NCI-H2196 (cell line): Measurements from ENCODE around the gene PTPRN2.

ENCODE experiments used
- DNase-seq: peaks from one replicate; lab custom pipeline; 2025; ENCODE audit not compliant: unreplicated experiment; lab: John Stamatoyannopoulos, UW

PTPRN2 gene

DNA sequence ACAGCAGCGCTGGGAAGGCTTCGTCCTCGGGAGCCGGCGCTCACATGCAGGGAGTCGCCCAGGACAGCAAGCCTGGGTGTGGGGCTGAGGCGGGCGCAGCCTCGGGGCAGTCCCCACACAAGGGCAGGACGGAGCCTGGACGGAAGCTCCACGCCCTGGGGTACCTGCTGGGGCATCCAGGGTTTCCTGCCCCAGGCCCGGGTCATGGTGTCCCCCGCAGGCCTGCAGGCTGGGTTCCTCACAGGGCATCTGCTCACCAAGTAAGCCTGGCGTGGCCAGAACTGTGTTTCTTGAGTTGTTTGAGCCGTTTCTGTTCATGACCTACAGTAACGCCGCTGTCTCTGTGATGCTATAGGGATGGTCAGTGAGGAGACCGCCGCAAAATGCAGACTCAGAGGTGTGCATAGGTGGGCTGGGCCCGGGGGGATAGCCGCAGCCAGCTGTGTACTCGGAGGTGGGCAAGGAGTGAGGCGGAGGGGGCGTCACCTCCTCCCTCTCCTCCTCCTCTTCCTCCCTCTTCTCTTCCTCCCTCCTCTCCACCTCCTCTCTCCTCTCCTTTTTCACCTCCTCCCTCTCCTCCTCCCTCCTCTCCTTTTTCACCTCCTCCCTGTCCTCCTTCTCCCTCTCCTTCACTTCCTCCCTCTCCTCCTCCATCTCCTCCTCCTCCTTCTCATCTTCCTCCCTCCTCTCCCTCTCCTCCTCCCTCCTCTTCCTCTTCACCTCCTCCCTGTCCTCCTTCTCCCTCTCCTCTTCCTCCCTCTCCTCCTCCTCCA is 811.9 kb downstream of the PTPRN2 start:
- no peak for DNase-seq

GRCh38 chr7:157775021-157775559 is 812.5 kb downstream of the PTPRN2 start:
- no peak for DNase-seq

GRCh38 chr7:157774495-157774894 is 813.1 kb downstream of the PTPRN2 start:
- DNase-seq: no peak

DNA sequence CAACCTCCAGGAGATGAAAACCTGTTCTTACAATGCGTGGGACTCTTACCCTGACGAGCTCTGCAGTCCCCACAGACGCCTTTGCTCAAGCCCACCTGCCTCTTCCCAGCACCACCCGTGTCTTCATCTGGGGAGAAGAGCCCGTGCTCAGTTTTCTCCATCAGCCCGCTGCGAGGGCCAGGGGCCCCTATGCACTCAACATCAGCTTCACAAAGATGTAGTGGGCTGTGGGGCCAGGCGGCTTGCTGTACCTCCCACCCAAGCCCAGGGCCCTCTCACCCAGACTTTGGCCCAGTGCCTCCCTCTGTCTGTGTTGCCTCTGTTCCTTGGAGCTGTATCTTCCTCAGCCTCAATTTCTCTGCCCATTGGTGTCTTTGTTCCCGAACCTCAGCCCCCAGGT is 814.3 kb downstream of the PTPRN2 start:
- DNase-seq: no peak

- no peak for DNase-seq
Observed at GRCh38 chr7:157772486-157773130, 815.0 kb downstream of the PTPRN2 start.

DNA sequence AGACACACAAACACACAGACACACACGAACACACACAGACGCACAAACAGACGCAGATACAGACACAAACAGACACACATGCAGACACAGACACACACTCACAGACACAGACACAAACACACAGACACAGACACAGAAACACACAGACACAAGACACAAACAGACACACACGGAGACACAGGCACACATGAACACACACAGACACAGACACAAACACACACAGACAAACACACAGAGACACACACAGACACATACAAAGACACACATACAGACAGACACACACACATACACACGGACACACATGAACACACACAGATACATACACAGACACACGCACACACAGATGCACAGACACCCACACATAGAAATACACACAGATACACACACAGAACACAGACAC is 815.9 kb downstream of the PTPRN2 start:
- DNase-seq: no peak

- DNase-seq: no peak
Observed at GRCh38 chr7:157770716-157771320, 816.8 kb downstream of the PTPRN2 start.

DNA sequence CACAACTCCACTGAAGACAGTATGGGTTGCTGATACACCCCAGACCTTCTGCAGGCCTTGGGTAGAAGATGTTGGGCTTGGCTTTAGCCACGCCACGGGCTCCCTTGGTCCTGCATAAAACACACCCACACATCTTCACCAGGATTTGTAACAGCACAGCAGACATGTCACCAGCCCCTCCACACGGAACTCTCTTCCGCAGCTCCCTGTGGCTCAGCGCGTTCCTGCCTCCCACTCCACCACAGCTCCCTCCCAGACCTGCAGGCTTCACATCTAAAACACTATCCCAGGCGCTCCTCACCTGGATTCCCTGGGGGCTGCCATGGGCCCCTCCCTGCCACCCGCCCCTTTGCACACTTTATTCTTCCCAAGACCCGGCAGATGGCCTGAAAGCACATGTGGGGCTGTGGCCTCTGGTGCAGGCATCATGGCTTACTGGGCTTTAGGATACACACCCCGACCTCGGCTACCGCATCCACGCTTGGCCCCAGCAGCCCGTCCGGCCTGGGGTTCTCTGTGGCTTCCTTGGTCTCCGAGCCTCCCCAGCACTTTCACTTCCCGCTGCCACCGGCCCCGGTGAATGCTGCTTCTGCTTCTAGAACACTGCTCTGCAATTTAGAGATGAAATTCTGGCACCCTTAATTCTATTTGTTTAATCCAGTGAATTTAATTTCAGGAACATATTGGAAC is 818.0 kb downstream of the PTPRN2 start:
- no peak for DNase-seq

- DNase-seq: no peak
Observed at GRCh38 chr7:157769086-157769485, 818.5 kb downstream of the PTPRN2 start.

GRCh38 chr7:157768198-157768597 is 819.4 kb downstream of the PTPRN2 start:
- DNase-seq: no peak

DNA sequence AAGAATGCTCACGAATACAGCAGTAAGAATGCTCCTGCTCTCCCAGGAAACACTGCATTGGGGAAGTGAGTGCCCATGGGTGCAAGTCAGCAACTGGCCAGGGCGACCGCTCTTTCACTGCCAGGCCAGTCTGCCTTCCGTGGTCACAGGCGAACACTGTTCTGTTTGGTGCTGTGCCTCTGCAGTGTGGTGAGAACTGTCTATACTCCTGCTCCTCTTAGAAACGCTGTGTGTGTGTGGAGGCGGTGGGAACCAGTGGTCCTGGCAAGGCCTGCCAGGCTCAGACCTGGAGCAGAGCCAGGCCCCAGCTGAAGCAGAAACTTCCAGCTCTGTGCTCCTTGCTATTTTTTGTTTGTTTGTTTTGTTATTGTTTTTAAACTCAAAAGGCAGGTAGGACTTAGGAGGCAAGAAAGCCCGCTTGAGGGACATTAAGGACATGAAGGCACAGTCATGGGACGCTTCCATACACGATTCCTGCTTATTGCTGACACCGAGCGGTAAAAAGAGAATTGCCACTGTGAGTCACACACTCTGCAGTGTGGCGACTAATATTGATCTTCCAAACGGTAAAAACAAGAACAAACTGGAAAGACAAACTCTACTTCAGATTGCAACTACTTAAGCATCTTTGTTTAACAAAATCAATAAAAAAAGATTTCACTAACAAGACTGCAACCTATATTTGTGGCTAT is 820.0 kb downstream of the PTPRN2 start:
- DNase-seq: no peak

GRCh38 chr7:157766098-157766497 is 821.5 kb downstream of the PTPRN2 start:
- no peak for DNase-seq

- DNase-seq: no peak
Observed at GRCh38 chr7:157764946-157765537, 822.6 kb downstream of the PTPRN2 start.

DNA sequence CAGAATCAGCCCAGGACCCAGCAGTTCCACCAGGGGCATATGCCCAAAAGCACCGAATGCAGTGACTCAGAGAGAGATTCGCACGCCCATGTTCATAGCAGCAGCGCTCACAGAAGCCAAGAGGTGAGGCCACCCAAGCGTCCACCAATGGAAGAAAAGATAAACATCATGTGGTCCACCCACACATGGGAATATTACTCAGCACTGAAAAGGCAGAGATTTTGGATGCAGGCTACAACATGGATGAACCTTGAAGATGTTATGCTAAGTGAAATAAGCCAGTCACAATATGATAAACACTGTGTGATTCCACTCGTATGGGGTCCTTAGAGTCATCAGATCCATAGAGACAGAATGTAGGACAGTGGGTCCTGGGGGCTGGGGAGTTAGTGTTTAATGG is 823.4 kb downstream of the PTPRN2 start:
- no peak for DNase-seq

DNA sequence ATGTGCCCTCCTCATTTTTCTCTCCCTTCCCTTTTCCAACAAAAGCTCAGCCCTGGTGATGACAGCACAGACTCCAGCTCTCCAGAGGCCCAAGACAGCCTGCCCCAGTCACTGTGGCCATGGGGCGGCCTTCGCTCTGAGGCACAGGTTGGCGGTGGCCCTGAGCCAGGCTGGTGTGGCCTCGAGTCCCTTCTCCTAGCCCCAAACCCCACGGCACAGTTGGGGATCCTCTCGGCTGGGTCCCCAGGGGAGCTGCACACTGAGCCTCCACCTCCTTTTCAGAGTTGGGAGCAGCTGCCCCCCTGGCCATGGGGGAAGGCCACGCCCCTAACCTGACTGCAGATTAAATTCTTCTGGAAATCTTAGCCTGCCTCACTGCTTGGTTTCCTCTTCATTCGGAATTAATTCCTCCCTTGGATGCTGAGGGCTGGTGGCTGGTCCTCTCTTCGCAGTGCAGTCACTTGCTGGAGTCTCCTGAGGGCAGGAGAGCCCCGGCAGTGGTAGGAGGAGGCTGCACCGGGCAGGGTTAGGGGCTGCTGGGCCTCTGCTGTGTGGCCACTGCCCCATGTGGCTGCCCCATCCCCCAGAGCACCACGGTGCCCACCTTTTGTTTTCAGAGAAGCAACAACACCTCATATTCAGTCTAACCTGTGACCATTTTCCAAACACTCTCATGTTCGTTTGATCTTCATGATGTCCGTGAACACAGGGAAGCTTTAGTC is 824.2 kb downstream of the PTPRN2 start:
- no peak for DNase-seq

DNA sequence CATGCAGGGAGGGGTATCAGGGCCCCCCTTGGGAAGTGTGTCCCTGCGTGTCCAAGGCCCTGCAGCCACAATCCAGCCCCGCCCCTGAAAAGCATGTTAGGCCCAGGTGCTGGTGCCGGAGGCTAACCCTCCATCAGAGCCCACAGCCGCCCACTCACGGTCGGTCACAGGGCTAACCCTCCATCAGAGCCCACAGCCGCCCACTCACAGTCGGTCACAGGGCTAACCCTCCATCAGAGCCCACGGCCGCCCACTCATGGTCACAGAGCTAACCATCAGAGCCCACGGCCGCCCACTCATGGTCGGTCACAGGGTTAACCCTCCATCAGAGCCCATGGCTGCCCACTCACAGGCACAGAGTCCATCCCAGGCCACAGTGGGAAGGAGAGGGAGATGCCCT is 824.8 kb downstream of the PTPRN2 start:
- no peak for DNase-seq

DNA sequence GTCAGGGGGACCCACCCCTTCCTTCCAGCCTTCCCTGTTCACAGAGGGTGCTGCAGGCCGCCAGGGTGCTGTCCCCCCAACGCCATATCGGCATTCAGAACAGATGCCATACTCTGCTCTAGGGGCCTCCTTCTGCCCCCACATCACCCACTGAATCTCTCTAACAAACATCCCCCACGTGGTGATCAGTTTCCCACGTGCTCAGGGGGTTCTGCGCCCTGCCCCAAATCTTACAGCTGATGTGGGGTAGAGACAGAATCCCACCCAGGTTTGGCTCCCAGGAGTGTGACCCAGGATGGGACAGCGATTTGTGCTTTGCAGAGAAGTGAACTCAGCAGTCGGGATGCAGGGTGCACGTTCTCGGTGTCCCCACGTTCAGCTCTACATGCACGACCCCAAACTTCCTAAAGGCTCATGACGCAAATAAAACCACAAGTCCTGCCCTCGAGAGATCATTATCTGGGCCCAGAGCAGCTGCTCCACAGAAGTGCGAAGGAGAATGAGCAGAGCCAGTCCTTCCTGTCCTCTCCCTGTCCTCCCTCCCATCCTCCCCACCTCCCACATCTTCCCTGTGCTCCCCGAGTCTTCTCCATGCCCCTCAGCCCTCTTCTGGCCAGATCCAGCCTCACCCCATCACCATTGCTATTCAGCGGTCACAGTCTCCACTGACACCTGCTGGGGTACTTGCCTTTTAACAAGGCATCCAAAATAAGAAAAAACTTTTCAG is 827.5 kb downstream of the PTPRN2 start:
- DNase-seq: no peak

GRCh38 chr7:157759246-157759805 is 828.3 kb downstream of the PTPRN2 start:
- DNase-seq: no peak
